Brain microvascular endothelial cell (primary cell): ENCODE measurements around the gene TPD52L2.
"Not testable (repeated sequence)": the region's sequence is repeated elsewhere in the genome, so short reads cannot be mapped to it uniquely, and the experiment has no call there.

Experiments used
- DNase-seq: peaks from one replicate; pipeline ENCODE4 v3.0.0-alpha.2; 2020
- H3K27ac ChIP-seq: fragments of 250-450 bp; sonication (Bioruptor Pico); 2 replicates; pipeline ENCODE4 v1.5.1; 2020; ENCODE audit warnings: mild to moderate bottlenecking, moderate library complexity
- H3K27me3 ChIP-seq: fragments of 250-450 bp; sonication (Bioruptor Pico); replicated peaks from 2 replicates; pipeline ENCODE4 v1.5.1; 2020; ENCODE audit warnings: mild to moderate bottlenecking
- H3K36me3 ChIP-seq: fragments of 250-450 bp; sonication (Bioruptor Pico); replicated peaks from 2 replicates; pipeline ENCODE4 v1.5.1; 2020; ENCODE audit warnings: mild to moderate bottlenecking
- H3K4me3 ChIP-seq: 2 replicates; pipeline ENCODE4 v1.5.1; 2011; ENCODE audit warnings: low read depth, mild to moderate bottlenecking, control low read depth, low read length, moderate library complexity
- in situ Hi-C: cut with HindIII; loops from 2 replicates; pipeline ENCODE4 v1.10.0; 2017; ENCODE audit warnings: low sequenced_read_pairs, low pct_ligation_motif_present
- TF ChIP-seq, protein P1 (sequence below): IDR thresholded peaks from 2 replicates; pipeline ENCODE4 v1.5.1; 2011; ENCODE audit warnings: low read depth, mild to moderate bottlenecking, moderate library complexity, low read length, control low read depth, inconsistent platforms; ENCODE audit errors: missing control alignments

Gene TPD52L2

GRCh38 chr20:63848003-63848911 is 16.8 kb upstream of the TPD52L2 start:
- Histone ChIP-seq H3K4me3 (no peak overlapping the region), H3K27ac (no peak overlapping the region), H3K36me3 (no peaks in the 10 kb centered on the region), H3K27me3 (no peaks in the 10 kb centered on the region)
- no peak for DNase-seq
- TF ChIP-seq, protein P1, sequence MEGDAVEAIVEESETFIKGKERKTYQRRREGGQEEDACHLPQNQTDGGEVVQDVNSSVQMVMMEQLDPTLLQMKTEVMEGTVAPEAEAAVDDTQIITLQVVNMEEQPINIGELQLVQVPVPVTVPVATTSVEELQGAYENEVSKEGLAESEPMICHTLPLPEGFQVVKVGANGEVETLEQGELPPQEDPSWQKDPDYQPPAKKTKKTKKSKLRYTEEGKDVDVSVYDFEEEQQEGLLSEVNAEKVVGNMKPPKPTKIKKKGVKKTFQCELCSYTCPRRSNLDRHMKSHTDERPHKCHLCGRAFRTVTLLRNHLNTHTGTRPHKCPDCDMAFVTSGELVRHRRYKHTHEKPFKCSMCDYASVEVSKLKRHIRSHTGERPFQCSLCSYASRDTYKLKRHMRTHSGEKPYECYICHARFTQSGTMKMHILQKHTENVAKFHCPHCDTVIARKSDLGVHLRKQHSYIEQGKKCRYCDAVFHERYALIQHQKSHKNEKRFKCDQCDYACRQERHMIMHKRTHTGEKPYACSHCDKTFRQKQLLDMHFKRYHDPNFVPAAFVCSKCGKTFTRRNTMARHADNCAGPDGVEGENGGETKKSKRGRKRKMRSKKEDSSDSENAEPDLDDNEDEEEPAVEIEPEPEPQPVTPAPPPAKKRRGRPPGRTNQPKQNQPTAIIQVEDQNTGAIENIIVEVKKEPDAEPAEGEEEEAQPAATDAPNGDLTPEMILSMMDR: no peak
- in situ Hi-C loops: no loop called here

DNA sequence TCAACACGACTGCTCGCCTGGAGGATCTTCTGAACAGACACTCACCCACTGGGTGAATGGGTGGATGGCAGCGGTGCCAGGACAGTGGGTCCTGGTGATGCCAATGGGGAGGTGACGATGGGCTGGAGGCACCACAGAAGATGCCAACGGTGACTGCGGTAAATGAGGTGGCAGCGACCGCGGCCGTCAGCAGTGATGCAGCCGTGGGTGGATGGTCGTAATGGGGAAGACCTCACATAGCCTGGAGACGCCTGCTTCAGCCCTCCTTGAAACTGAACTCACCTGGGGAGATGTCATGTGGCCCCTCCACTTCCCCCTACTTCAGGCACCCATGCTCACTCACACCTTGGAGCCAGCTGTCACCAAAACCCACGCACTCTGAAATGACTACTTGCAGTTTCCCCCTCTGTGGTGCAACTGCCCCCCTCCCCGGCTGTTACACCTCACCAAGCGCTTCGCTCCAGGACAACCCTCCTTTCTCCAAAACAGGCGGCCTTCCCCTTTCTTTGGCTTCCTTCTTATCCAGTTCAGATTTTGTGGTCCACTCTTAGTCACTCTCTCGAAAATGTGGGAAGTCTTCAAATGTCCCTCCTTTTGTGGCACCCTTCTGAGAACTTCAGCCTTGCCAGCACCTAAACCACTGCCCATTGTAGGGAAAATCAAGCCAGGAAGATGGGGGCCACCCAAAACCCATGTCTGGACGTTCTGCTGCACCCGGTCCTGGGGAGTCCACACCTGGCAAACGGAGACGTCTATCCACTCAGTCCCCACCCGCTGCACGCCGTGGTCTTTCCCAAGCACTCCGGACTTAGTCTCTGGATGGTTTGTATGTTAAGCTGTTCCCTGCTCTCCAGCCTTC is 14.2 kb upstream of the TPD52L2 start:
- DNase-seq: no peak
- Histone ChIP-seq H3K4me3 (no peak overlapping the region), H3K36me3 (no peaks in the 10 kb centered on the region), H3K27ac (no peak overlapping the region), H3K27me3 (no peaks in the 10 kb centered on the region)
- in situ Hi-C loops: no loop called here
- TF ChIP-seq, protein P1: no peak

GRCh38 chr20:63851548-63851943 is 13.5 kb upstream of the TPD52L2 start:
- in situ Hi-C loops: not testable (repeated sequence)

GRCh38 chr20:63853733-63854068 is 11.4 kb upstream of the TPD52L2 start:
- H3K27me3 ChIP-seq, H3K27ac ChIP-seq, H3K4me3 ChIP-seq, DNase-seq, in situ Hi-C loops, H3K36me3 ChIP-seq: not testable (repeated sequence)

More at GRCh38 chr20:63851548-63851943, 13.5 kb upstream of the TPD52L2 start:
- H3K27ac ChIP-seq, H3K36me3 ChIP-seq, H3K4me3 ChIP-seq, H3K27me3 ChIP-seq, DNase-seq: not testable (repeated sequence)

DNA sequence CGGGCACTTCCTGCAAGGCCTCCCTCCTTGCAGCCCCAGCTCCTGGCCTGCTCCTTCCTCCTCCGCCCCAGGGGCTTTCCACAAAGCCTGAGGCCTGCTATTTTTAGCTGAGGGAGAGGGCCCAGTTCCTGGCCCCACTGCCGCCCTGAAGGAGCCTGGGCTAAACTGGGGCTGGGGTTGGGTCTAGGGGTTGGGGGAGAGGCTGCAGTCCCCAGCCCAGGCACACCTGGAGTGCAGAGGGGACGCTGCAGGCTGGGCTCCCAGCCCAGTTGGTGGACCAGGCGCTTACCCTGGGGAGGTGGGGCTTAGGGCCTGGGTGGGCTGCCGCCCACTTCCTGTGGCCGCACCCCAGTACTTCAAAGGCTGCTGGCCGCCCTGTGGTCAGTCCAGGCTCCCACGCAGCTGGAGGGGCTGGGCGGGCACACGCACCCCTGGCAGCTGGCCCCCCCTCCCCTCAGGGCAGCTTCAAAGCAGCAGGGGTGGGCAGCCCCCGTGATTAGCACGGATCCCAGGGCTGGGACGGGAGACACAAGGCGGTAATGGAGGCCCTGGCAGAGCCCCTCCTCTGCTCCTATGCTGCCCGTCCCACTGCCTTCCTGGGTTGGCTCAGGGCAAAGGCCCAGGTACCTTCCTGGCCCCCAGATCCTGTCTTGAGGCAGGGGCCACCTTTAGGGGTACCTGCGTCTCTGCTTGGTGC is 10.9 kb upstream of the TPD52L2 start:
- no peaks in the 10 kb centered on the region for H3K27me3 ChIP-seq
- H3K36me3 ChIP-seq: no peaks in the 10 kb centered on the region
- no peak overlapping the region for H3K27ac ChIP-seq
- H3K4me3 ChIP-seq: peak overlapping the region; percentile 9
- DNase-seq: no peak
- in situ Hi-C loops: no loop called here
- TF ChIP-seq, protein P1: no peak

DNA sequence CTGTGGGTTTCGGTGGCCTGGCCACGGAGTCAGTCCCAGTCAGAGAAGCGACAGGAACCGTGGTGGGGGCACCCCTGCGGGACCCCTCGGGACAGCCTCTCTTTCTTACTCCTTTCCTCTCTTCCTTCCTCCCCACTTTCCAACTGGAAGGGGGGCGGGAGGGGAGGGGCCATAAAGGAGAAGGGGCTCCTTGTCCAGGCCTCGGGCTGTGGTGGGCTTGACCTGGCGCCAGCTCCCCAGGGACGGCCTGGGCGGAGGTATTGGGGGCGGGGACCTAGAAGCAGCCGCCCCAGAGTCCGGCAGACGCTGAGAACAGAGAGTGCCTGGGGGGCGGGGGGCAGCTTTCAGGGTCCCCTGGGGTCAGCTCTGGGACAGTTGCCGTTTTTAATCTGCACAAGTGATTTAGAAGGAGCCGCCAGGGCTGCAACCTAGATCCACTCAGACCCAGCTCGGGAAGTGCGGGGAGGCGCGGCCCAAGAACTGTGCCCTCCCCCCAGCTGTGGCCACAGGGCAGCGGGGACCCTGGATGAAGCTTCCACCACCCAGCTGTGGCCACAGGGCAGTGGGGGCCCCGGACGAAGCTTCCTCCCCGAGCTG is 10.2 kb upstream of the TPD52L2 start:
- Histone ChIP-seq H3K27ac (no peak overlapping the region), H3K27me3 (no peaks in the 10 kb centered on the region), H3K4me3 (peak overlapping the region; percentile 20), H3K36me3 (no peaks in the 10 kb centered on the region)
- DNase-seq: no peak
- in situ Hi-C loops: no loop called here
- TF ChIP-seq, protein P1: no peak
